ENCODE results near the gene THSD7B. TPM values are rescaled to one million over a fixed set of nuclear protein-coding genes. Genes with fewer than 3 reads are reported as not detected.

The THSD7B gene
- total and polyA plus RNA-seq, 10 donors = 0.02 to 0.17 (median 0.09) TPM; not detected in 7

DNA sequence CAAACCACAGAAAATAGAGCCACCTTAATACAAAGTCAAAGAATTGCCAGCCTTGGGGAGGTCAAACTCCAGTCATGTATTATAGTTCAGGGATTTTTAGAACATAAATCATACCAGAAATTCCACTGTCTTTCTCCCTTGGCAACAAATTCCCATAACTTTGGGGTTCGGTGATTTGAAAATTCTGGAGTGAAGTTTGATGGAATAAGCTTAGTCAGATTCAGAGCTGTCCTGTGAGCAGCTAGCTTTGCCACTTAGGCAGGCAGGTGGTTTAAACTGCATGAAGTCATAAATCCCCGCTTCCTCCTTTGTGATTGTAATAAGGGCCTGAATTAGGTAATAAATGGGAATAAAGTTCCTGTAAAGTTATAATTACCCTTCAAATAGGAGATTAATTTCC lies 741.9 kb downstream of the THSD7B start:
- no peaks in the 10 kb centered on the region for H3K27me3 ChIP-seq (replicated peaks in 1 of 7)
- no peaks in the 10 kb centered on the region for H3K9me3 ChIP-seq
- TF ChIP-seq POLR2A (IDR thresholded peaks at IDR 0.05) (no peak), POLR2AphosphoS5 (IDR thresholded peaks at IDR 0.05) (no peak)
- TF ChIP-seq, protein P1, sequence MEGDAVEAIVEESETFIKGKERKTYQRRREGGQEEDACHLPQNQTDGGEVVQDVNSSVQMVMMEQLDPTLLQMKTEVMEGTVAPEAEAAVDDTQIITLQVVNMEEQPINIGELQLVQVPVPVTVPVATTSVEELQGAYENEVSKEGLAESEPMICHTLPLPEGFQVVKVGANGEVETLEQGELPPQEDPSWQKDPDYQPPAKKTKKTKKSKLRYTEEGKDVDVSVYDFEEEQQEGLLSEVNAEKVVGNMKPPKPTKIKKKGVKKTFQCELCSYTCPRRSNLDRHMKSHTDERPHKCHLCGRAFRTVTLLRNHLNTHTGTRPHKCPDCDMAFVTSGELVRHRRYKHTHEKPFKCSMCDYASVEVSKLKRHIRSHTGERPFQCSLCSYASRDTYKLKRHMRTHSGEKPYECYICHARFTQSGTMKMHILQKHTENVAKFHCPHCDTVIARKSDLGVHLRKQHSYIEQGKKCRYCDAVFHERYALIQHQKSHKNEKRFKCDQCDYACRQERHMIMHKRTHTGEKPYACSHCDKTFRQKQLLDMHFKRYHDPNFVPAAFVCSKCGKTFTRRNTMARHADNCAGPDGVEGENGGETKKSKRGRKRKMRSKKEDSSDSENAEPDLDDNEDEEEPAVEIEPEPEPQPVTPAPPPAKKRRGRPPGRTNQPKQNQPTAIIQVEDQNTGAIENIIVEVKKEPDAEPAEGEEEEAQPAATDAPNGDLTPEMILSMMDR (IDR thresholded peaks at IDR 0.05 in 8 of 11, conservative IDR thresholded peaks at IDR 0.05 in 3 of 11) = no peak
- no peak overlapping the region for H3K27ac ChIP-seq
- intact Hi-C loops (cut with DNase I; ENCODE audit: low total_unique reads) = no loop called here
- WGBS, 5 donors = 82 to 95% (median 87%) methylated on average over 2 of the region's 2 CpGs
- H3K36me3 ChIP-seq = no peaks in the 10 kb centered on the region
- DNase-seq = no peak
- H3K4me3 ChIP-seq = no peak overlapping the region
- no peaks in the 10 kb centered on the region for H3K4me1 ChIP-seq

GRCh38 chr2:137508739-137509384 lies 743.5 kb downstream of the THSD7B start:
- H3K27ac ChIP-seq = no peak overlapping the region
- TF ChIP-seq, protein P1 (IDR thresholded peaks at IDR 0.05 in 8 of 11, conservative IDR thresholded peaks at IDR 0.05 in 3 of 11) = no peak
- TF ChIP-seq POLR2A (IDR thresholded peaks at IDR 0.05) (no peak), POLR2AphosphoS5 (IDR thresholded peaks at IDR 0.05) (no peak)
- 50 to 75% (median 57%) methylated on average over 5 of the region's 5 CpGs for WGBS, 5 donors
- no peak for DNase-seq
- no peaks in the 10 kb centered on the region for H3K36me3 ChIP-seq
- no peaks in the 10 kb centered on the region for H3K9me3 ChIP-seq
- no peak overlapping the region for H3K4me3 ChIP-seq
- no peaks in the 10 kb centered on the region for H3K27me3 ChIP-seq (replicated peaks in 1 of 7)
- intact Hi-C loops (cut with DNase I; ENCODE audit: low total_unique reads) = no loop called here
- no peaks in the 10 kb centered on the region for H3K4me1 ChIP-seq

GRCh38 chr2:137511526-137511925 lies 746.2 kb downstream of the THSD7B start:
- no peaks in the 10 kb centered on the region for H3K27me3 ChIP-seq (replicated peaks in 1 of 7)
- no peak for TF ChIP-seq POLR2A (IDR thresholded peaks at IDR 0.05)
- intact Hi-C loops (cut with DNase I; ENCODE audit: low total_unique reads) = no loop called here
- 50 to 81% (median 63%) methylated on average over 1 of the region's 1 CpG for WGBS, 5 donors
- H3K36me3 ChIP-seq = no peaks in the 10 kb centered on the region
- peaks cover 0 to 7% (median 0%) of the 10 kb centered on the region in 8 donors for H3K9me3 ChIP-seq
- H3K4me3 ChIP-seq = no peak overlapping the region
- no peak overlapping the region for H3K27ac ChIP-seq
- no peak for DNase-seq
- H3K4me1 ChIP-seq = no peaks in the 10 kb centered on the region

GRCh38 chr2:137521653-137522619 lies 756.6 kb downstream of the THSD7B start:
- intact Hi-C loops (cut with DNase I; ENCODE audit: low total_unique reads) = no loop called here
- no peak overlapping the region for H3K27ac ChIP-seq
- TF ChIP-seq POLR2A (IDR thresholded peaks at IDR 0.05) (no peak), POLR2AphosphoS5 (IDR thresholded peaks at IDR 0.05) (no peak)
- TF ChIP-seq, protein P1 (IDR thresholded peaks at IDR 0.05 in 8 of 11, conservative IDR thresholded peaks at IDR 0.05 in 3 of 11) = no peak
- no peaks in the 10 kb centered on the region for H3K27me3 ChIP-seq (replicated peaks in 1 of 7)
- 72 to 88% (median 75%) methylated on average over 2 of the region's 2 CpGs for WGBS, 5 donors
- no peaks in the 10 kb centered on the region for H3K4me1 ChIP-seq
- no peak overlapping the region for H3K4me3 ChIP-seq
- peaks cover 0 to 13% (median 0%) of the 10 kb centered on the region in 8 donors for H3K9me3 ChIP-seq
- DNase-seq = no peak
- H3K36me3 ChIP-seq = no peaks in the 10 kb centered on the region

Data from spleen (tissue), 11 donors.